ENCODE results near the gene KANSL1.

The KANSL1 gene

DNA sequence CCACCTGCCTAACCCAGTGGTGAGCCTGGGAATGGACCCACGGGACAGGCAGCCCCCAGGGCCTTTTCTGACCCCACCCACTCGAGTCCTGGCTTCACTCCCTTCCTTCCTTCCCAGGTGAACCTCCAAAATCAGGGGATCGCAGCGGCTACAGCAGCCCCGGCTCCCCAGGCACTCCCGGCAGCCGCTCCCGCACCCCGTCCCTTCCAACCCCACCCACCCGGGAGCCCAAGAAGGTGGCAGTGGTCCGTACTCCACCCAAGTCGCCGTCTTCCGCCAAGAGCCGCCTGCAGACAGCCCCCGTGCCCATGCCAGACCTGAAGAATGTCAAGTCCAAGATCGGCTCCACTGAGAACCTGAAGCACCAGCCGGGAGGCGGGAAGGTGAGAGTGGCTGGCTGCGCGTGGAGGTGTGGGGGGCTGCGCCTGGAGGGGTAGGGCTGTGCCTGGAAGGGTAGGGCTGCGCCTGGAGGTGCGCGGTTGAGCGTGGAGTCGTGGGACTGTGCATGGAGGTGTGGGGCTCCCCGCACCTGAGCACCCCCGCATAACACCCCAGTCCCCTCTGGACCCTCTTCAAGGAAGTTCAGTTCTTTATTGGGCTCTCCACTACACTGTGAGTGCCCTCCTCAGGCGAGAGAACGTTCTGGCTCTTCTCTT, 196.8 kb downstream of the KANSL1 start:
- no peak for DNase-seq

DNA sequence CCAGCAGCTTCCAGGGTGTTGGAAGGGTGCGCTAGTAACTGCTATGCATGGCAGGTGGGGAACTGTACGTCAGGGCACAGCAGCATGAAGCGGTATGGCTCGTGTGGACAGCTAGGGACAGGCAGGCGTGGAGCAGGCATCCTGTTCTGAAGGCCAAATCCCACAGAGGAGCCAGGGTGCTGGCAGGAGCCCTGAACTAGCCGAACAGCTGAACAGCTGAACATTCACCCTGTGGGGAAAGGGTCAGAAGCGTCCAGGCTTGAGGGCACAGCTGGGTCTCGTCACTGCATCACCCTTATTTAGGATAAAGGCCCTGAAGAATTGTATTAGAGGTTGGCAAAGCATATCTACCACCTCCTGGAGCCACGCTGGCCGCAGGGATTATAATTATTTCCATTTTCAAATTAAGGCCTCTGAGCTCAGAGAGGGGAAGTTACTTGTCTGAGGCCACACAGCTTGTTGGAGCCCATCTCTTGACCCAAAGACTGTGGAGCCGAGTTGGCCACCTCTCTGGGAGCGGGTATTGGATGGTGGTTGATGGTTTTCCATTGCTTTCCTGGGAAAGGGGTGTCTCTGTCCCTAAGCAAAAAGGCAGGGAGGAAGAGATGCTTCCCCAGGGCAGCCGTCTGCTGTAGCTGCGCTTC, 197.5 kb downstream of the KANSL1 start:
- no peak for DNase-seq

DNA sequence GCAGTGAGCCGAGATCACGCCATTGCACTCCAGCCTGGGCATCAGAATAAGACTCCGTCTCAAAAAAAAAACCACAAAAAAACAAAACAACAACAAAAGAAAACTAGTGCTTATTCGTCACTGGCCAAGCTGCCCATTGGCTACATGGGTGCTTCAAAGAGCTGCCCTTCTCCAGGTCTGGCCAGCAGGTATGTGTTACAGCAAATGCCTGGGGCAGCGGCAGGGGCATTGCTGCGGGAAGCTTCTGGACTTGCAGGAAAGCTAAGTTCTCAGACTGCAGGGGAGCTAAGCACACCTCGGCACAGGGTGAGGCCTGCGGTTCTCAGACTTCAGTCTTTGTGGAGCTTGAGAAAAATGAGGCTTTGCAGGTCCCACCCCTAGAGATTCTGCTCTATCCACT, 198.2 kb downstream of the KANSL1 start:
- no peak for DNase-seq

DNA sequence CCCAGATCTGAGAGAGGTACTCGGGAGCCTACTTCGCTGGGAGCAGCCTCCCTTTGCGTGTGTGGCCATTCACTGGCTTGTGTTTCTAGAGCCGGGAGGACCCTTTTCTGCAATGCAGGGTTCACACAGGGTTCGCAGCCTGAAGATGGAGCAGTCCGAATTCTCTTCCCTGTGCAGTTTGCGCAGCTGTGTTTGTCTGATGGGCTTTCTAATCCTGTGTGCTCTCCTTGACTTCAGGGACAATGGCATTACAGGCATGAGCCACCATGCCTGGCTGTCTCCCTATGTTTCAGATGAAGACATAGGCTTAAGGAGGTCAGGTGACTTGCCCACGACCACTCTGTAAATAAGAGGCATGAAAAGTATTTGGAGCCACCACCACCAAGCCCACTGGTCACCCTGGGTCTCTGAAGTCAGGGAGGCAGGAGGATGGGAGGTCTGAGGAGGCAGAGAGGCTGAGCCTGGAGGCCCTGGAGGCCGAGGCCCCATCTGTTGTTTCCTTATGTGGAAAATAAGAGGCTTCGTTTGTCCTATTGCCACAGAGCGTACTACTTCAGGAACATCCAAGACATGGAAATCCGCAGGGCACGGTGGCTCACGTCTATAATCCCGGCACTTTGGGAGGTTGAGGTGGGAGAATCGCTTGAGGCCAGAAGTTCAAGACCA, 199.1 kb downstream of the KANSL1 start:
- DNase-seq: peak; percentile 18

DNA sequence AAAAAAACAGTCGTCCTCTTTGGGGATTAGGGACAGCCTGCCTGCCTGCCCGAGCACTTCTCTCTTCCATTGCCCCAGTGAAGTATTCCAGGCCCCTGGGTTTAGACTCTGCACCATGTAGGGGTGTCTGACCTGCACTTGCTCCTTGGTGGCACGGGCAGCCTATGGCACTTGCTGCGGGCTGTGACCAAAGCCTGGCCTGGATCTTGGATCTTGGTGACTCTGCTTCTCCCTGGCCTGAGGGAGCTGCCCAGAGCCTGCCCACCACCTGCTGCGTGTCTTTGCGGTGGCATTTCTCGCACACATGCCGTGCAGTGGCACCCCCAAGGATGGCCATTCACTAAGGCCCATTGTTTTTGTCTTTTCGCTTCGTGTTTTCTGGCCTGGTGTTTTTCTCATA, 200.3 kb downstream of the KANSL1 start:
- no peak for DNase-seq

DNA sequence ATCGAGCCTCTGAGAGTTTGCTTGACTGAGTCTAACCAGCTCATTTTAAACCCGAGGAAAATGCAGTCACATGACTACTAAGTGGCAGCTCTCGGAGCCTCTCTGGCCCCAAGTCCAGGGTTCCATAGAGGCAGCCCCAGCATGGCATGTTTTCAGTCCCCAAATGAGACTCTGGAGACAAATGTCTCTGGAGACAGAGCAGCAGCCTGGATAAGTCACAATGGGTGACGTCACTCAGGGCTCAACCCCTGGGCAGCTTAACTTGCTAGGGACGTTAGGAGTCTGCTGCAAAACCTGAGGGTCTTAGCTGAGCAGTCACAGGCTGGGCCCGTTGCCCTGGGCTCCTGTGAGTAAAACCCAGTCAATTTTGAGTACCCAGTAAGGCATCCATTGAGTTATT, 201.1 kb downstream of the KANSL1 start:
- no peak for DNase-seq

DNA sequence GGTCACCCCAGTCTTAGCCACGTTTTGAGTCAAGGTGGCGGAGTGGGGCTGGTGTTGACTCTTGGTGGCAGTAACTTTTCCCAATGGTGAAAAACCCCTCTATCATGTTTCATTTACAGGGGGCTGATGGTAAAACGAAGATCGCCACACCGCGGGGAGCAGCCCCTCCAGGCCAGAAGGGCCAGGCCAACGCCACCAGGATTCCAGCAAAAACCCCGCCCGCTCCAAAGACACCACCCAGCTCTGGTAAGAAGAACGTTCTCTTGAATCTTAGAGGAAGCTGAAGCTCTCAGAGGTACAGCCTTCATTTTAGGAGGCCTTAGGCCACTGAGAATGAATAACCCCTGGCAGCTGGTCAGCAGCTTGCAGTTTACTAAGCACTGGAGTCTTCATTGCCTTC, 201.9 kb downstream of the KANSL1 start:
- no peak for DNase-seq

DNA sequence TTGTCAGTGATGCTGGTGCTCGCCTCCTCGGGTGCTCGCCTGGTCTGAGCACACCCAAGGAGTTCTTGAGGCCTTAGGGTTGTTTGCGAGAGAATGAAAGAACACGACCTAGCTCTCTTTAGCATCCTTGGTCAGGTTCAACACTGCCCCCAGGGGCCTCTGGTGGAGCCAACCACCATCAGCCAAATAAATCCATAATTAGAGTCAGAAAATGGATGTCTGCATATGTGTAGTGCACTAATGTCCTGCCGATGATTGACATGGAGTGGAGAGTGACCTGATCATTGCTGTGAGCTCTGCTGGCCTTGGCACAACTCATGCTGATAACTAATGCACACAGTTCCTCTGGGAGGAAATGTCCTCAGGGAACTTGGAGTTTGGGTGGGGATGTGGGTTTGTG, 202.3 kb downstream of the KANSL1 start:
- no peak for DNase-seq

DNA sequence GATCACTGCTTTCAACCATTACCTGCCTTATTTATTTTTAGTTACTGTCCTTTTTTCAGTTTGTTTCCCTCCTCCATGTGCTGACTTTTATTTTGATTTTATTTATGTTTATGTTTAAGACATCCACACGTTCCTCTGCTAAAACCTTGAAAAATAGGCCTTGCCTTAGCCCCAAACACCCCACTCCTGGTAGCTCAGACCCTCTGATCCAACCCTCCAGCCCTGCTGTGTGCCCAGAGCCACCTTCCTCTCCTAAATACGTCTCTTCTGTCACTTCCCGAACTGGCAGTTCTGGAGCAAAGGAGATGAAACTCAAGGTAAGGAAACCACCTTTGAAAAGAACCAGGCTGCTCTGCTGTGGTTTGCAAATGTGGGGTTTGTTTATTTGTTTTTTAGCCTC, 203.5 kb downstream of the KANSL1 start:
- no peak for DNase-seq

DNA sequence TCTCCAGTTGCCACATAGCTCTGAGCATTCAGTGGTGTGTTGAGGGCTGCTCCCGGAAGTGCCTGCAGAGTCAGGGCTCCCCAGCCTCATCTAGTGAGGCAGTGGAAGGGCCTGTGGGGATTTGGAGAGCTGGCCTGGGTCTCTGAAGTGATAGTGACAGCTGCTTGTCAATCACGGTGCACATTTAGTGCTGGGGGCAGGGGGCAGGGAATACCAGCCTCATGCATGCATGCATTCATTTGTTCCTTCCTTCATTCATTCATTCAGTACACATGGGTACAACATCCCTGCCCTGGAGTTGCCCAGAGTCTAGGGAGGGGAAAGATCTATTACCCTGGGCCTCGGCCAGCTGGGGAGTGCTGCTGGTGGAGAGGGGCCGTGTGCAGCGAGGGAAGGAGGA, 205.5 kb downstream of the KANSL1 start:
- no peak for DNase-seq

DNA sequence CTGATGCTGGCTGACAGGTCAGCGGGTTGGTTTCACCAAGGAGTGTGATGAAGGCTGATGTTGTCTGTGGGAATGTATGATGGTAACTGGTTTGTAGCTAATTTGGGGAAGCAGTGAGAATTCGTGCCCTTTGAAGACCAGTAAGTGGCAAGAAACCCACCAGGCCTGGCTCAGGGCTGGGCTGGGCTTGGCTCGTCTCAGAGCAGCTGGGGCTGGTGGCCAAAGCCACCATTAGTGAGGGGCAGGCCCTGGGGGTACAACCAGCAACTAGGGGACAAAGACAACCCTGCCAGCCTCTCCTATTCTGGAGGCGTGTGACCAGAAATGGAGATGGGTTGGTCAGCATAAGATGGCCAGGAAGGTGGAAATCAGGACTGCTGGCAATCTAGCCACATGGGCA, 207.2 kb downstream of the KANSL1 start:
- DNase-seq: no peak

DNA sequence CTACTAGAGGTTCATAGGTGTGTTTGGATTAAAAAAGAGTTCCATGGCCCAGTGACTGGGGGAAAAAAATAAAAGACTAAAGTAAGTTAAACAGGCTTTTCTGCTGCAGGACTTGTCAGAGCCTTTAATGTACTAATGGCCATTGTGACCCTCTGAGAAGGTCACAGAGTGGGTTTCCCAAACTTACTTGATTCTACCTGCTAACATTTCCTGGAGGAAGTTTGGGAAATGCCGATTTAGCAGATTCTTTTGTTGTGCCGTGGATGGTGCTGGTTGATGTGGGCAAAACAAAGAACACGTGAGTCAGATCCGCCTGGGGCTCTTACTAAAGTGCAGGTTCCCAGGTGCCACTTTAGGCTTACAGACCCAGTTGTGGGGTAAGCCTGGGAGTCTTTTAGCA, 207.8 kb downstream of the KANSL1 start:
- DNase-seq: no peak

DNA sequence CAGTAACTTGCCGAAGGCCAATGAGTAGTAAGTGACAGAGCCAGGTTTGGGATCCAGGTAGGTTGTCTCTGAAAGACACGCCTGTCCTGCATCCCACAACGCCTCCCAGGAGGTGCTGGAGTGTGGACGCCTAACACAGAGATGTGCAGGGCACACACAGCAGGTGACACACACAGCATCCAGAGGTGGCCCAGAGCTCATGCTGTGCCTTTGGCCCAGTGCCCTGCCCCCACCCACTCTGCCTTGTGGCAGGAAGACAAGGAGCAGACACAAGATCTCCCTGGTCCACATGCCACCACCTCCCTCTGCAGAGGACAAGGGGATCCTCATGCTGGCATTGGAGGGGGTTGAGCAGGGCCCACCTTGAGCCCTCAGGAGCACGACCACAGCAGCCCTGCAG, 208.9 kb downstream of the KANSL1 start:
- DNase-seq: no peak

DNA sequence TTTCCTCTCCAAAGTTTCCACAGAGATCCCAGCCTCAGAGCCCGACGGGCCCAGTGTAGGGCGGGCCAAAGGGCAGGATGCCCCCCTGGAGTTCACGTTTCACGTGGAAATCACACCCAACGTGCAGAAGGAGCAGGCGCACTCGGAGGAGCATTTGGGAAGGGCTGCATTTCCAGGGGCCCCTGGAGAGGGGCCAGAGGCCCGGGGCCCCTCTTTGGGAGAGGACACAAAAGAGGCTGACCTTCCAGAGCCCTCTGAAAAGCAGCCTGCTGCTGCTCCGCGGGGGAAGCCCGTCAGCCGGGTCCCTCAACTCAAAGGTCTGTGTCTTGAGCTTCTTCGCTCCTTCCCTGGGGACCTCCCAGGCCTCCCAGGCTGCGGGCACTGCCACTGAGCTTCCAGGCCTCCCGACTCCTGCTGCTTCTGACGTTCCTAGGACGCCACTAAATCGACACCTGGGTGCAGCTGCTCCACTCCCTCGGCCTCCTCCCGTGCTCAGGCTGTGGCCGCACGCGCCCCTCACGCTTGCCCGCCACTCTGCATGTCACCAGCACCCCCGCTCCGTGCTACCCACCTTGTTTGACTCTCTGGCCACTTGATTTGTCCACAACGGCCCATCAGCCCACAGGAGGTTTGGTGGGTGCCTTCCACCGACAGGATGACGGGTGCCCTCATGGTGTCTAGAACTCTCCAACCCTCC, 209.5 kb downstream of the KANSL1 start:
- no peak for DNase-seq

DNA sequence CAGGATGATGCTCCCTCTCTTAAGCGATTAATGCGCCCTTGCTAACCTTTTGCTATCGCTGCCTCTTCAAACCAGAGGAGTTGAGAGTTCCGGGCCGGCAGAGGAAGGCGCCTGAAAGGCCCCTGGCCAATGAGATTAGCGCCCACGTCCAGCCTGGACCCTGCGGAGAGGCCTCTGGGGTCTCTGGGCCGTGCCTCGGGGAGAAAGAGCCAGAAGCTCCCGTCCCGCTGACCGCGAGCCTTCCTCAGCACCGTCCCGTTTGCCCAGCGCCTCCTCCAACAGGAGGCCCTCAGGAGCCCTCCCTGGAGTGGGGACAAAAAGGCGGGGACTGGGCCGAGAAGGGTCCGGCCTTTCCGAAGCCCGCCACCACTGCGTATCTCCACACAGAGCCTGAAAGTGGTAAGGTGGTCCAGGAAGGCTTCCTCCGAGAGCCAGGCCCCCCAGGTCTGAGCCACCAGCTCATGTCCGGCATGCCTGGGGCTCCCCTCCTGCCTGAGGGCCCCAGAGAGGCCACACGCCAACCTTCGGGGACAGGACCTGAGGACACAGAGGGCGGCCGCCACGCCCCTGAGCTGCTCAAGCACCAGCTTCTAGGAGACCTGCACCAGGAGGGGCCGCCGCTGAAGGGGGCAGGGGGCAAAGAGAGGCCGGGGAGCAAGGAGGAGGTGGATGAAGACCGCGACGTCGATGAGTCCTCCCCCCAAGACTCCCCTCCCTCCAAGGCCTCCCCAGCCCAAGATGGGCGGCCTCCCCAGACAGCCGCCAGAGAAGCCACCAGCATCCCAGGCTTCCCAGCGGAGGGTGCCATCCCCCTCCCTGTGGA, 210.2 kb downstream of the KANSL1 start:
- no peak for DNase-seq

DNA sequence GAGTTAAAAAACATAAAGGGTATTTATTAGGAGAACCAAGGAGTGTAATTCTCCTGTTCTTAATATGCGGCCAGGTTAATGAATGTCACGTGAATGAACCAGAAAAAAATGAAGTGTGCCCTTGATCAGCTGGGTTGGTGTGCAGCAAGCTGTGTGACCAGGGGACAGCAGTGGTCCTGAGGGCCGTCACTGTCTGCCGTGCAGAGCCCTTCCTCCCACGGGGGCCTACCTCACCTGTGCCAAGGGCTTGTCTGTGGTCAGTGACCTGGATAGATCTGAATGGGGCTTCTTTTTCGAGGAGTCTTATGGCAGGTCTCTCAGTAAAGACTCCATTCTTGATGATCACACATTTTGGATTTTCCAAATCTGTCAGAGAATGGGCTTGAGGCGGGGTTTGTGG, 211.9 kb downstream of the KANSL1 start:
- DNase-seq: no peak

DNA sequence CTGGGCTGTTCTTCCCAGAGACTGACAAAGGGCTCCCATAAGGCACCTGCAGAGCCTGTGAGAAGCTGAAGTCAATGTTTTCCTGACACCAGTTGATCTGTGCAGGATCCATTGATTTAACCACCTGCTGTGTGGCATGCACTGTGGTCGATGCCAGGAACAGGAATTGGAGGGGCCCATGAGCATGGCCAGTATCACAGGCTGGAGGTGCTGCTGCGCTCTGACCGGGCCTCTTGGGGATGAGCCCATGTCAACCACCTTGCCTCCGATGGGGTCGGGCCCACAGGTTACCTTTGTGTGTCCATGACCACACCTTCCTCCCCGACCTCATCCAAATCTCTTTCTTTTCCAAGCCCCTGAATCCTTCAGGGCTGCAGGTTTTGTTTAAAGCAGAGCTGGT, 212.4 kb downstream of the KANSL1 start:
- DNase-seq: no peak

All from NCI-H1092 (cell line).